Articular chondrocyte of knee joint (primary cell): Measurements from ENCODE around the gene OR4K1. TPM values are rescaled to one million over a fixed set of nuclear protein-coding genes. Genes with fewer than 3 reads are reported as not detected.

ENCODE experiments used
- total RNA-seq: library from RNA; depleted of rRNA; stranded (reverse); fragments of >200 nt; gene quantifications from 2 replicates; pipeline ENCODE4 v1.2.3, GENCODE V29; 2012

The OR4K1 gene, protein sequence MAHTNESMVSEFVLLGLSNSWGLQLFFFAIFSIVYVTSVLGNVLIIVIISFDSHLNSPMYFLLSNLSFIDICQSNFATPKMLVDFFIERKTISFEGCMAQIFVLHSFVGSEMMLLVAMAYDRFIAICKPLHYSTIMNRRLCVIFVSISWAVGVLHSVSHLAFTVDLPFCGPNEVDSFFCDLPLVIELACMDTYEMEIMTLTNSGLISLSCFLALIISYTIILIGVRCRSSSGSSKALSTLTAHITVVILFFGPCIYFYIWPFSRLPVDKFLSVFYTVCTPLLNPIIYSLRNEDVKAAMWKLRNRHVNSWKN
- total RNA-seq, result not detected in 2 replicates

GRCh38 chr14:19930617-19931016 is at the start of gene OR4K1:
TSS of gene OR4K1 (plus strand) at chr14:19930917. CDS start at chr14:19935667, 4,750 bp downstream.

DNA sequence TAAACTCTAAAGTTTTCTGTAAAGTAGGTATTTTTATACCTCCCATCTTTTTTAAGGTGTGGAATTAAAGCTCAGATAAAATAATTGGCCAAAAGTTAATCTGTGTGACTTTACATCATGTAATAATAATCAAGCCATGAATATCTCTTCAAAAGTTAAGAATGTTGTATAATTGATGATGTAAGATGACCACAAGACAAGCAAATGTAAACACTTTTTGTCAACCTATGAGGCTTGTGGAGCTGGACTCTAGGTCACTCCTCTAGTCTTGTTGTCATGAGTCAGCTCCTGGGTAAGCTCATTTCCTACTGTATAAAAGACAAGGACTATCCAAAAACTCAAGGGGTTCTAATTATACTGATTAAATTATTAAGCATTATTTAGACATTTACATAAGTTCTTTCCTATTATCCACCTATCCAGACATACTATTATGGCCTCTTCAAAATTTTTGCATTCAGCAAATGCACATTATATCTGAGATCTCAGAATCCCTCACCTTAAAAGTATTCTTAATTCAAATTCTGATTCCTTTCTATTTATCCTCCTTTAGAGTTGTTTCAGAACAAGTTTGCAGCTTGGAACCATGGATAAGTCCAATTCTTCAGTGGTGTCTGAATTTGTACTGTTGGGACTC is 10.6 kb upstream of the OR4K1 start, which contains the start of gene OR4K5:
Gene OR4K5 (plus strand): TSS at position 587 of the 637 bp plus-strand sequence. CDS start 0 bp downstream, at position 587.

DNA sequence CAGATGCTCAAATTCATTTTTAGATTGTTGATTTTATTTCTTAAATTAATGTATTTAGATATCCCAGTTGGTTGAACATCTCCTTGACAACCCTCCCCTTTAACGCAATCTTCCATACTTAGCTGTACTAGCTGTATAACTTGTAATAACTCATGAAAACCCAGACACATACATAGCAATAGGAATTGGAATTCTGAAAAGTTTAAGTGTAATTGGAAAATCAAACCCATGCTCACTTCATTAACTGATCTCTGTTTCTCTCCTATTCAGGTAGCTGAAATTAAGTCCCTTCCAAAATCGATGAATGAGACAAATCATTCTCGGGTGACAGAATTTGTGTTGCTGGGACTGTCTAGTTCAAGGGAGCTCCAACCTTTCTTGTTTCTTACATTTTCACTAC is 44.6 kb downstream of the OR4K1 start, which contains the start of gene OR4K15:
Gene OR4K15 (plus strand): TSS at position 301 of the 400 bp plus-strand sequence. CDS start 0 bp downstream, at position 301.

Other genes starting within 250 kb of the OR4K1 start
- gene OR11H2, start 217.0 kb upstream of the OR4K1 start, total RNA-seq, result not detected in 2 replicates
- not detected in 2 replicates for gene OR4Q3, start 187.3 kb upstream of the OR4K1 start, total RNA-seq
- gene OR4M1, start 157.4 kb upstream of the OR4K1 start, total RNA-seq, result not detected in 2 replicates
- not detected in 2 replicates for gene OR4N2, start 127.1 kb upstream of the OR4K1 start, total RNA-seq
- gene OR4K2, start 55.8 kb upstream of the OR4K1 start, total RNA-seq, result not detected in 2 replicates
- gene OR4K5, start 10.3 kb upstream of the OR4K1 start, total RNA-seq, result not detected in 2 replicates
- gene OR4K15, start 44.7 kb downstream of the OR4K1 start, total RNA-seq, result not detected in 2 replicates
- gene OR4Q2, start 71.2 kb downstream of the OR4K1 start, total RNA-seq, result not detected in 2 replicates
- not detected in 2 replicates for gene OR4K14, start 88.4 kb downstream of the OR4K1 start, total RNA-seq
- gene OR4K13, start 105.1 kb downstream of the OR4K1 start, total RNA-seq, result not detected in 2 replicates
- gene OR4L1, start 129.1 kb downstream of the OR4K1 start, total RNA-seq, result not detected in 2 replicates
- gene OR4K17, start 179.8 kb downstream of the OR4K1 start, total RNA-seq, result not detected in 2 replicates
- gene OR4N5, start 207.9 kb downstream of the OR4K1 start, total RNA-seq, result not detected in 2 replicates